ENCODE measurements around the gene COQ10A. TPM values are rescaled to one million over a fixed set of nuclear protein-coding genes. Genes with fewer than 3 reads are reported as not detected.

The COQ10A gene
- total and polyA plus RNA-seq, 4 donors, result 3.2 to 40.7 (median 15.5) TPM

GRCh38 chr12:56247923-56248322, 18.8 kb upstream of the COQ10A start:
- Histone ChIP-seq H3K4me1 (ENCODE audit: control insufficient read depth in 4 of 4, insufficient read depth in 4 of 4, low read length in 3 of 4) (peaks cover 0 to 3% (median 0%) of the 10 kb centered on the region in 4 donors), H3K36me3 (ENCODE audit: control insufficient read depth in 4 of 4, insufficient read depth in 3 of 4, low read depth in 1 of 4, low read length in 3 of 4) (peaks cover 30 to 75% (median 58%) of the 10 kb centered on the region in 4 donors), H3K4me3 (ENCODE audit: low read depth in 1 of 3, low read length in 3 of 3) (no peak overlapping the region), H3K9me3 (ENCODE audit: control insufficient read depth in 4 of 4, low read length in 3 of 4) (no peaks in the 10 kb centered on the region), H3K27ac (ENCODE audit: low read depth in 1 of 2, low read length in 2 of 2) (no peak overlapping the region), H3K9ac (ENCODE audit: low read depth in 1 of 2, low read length in 2 of 2) (no peak overlapping the region), H3K27me3 (ENCODE audit: control insufficient read depth in 4 of 4, insufficient read depth in 4 of 4, low read length in 3 of 4) (no peaks in the 10 kb centered on the region)
- WGBS, result 97% methylated on average over 16 of the region's 16 CpGs
- no peak for DNase-seq (ENCODE audit: low spot score)
- no peak for TF ChIP-seq CTCF (IDR thresholded peaks at IDR 0.05; ENCODE audit: low read depth, low read length, missing input control)
- no peak for TF ChIP-seq TAF1 (conservative IDR thresholded peaks at IDR 0.05)
- no peak for TF ChIP-seq YY1 (IDR thresholded peaks at IDR 0.05)

- no peak for TF ChIP-seq JUND (IDR thresholded peaks at IDR 0.05)
- no peak for TF ChIP-seq ATF3 (IDR thresholded peaks at IDR 0.05)
- TF ChIP-seq REST (IDR thresholded peaks at IDR 0.05), result no peak
- Histone ChIP-seq H3K9ac (ENCODE audit: low read depth in 1 of 2, low read length in 2 of 2) (no peak overlapping the region), H3K27me3 (ENCODE audit: control insufficient read depth in 4 of 4, insufficient read depth in 4 of 4, low read length in 3 of 4) (no peaks in the 10 kb centered on the region), H3K9me3 (ENCODE audit: control insufficient read depth in 4 of 4, low read length in 3 of 4) (no peaks in the 10 kb centered on the region), H3K27ac (ENCODE audit: low read depth in 1 of 2, low read length in 2 of 2) (no peak overlapping the region), H3K4me3 (ENCODE audit: low read depth in 1 of 3, low read length in 3 of 3) (no peak overlapping the region), H3K4me1 (ENCODE audit: control insufficient read depth in 4 of 4, insufficient read depth in 4 of 4, low read length in 3 of 4) (peaks cover 0 to 3% (median 0%) of the 10 kb centered on the region in 4 donors), H3K36me3 (ENCODE audit: control insufficient read depth in 4 of 4, insufficient read depth in 3 of 4, low read depth in 1 of 4, low read length in 3 of 4) (peaks cover 28 to 75% (median 61%) of the 10 kb centered on the region in 4 donors)
- 97% methylated on average over 8 of the region's 8 CpGs for WGBS
- no peak for DNase-seq (ENCODE audit: low spot score)
These were observed 18.0 kb upstream of the COQ10A start for GRCh38 chr12:56248711-56249110.

- WGBS, result 96% methylated on average over 3 of the region's 3 CpGs
- no peak overlapping the region for H3K27ac ChIP-seq (ENCODE audit: low read depth in 1 of 2, low read length in 2 of 2)
- no peak overlapping the region for H3K4me3 ChIP-seq (ENCODE audit: low read depth in 1 of 3, low read length in 3 of 3)
- DNase-seq (ENCODE audit: low spot score), result no peak
- peaks cover 15 to 60% (median 42%) of the 10 kb centered on the region in 4 donors for H3K36me3 ChIP-seq (ENCODE audit: control insufficient read depth in 4 of 4, insufficient read depth in 3 of 4, low read depth in 1 of 4, low read length in 3 of 4)
- peaks cover 0 to 13% (median 9%) of the 10 kb centered on the region in 4 donors for H3K4me1 ChIP-seq (ENCODE audit: control insufficient read depth in 4 of 4, insufficient read depth in 4 of 4, low read length in 3 of 4)
- no peaks in the 10 kb centered on the region for H3K27me3 ChIP-seq (ENCODE audit: control insufficient read depth in 4 of 4, insufficient read depth in 4 of 4, low read length in 3 of 4)
- TF ChIP-seq REST (IDR thresholded peaks at IDR 0.05), result no peak
- no peak overlapping the region for H3K9ac ChIP-seq (ENCODE audit: low read depth in 1 of 2, low read length in 2 of 2)
- H3K9me3 ChIP-seq (ENCODE audit: control insufficient read depth in 4 of 4, low read length in 3 of 4), result no peaks in the 10 kb centered on the region
These were observed 14.1 kb upstream of the COQ10A start for GRCh38 chr12:56252649-56253048.
